ENCODE data around the gene NUTM2D. TPM values are rescaled to one million over a fixed set of nuclear protein-coding genes. Genes with fewer than 3 reads are reported as not detected.

NUTM2D gene
- total RNA-seq, 1 donor from 2014 or later: 16.1 TPM

Other genes starting within 250 kb of the NUTM2D start
- gene NUTM2A, start 132.3 kb upstream of the NUTM2D start, total RNA-seq (ENCODE audit: unreplicated experiment): 2.6 TPM
- gene MINPP1, start 147.1 kb downstream of the NUTM2D start, total RNA-seq (ENCODE audit: unreplicated experiment): 39.5 TPM